Measurements from ENCODE around the gene ALLC.

- no peak for TF ChIP-seq CTCF (conservative IDR thresholded peaks at IDR 0.05 in 1 of 2, IDR thresholded peaks at IDR 0.05 in 1 of 2; ENCODE audit: extremely low read depth in 1 of 2, insufficient read depth in 1 of 2, low read depth in 1 of 2, low read length in 2 of 2)
- no peak for TF ChIP-seq EZH2 (IDR thresholded peaks at IDR 0.05; ENCODE audit: borderline replicate concordance, low read length)
Observed at GRCh38 chr2:3689998-3690748, 32.2 kb downstream of the ALLC start.
